Stimulated activated CD4-positive, alpha-beta T cell treated with anti-CD3 and anti-CD28 coated beads, Interleukin-15, amount 100 ng/mL, for 1 hour (primary cell): ENCODE measurements around the gene DDX59.

Experiments
- DNase-seq, 2 donors: peaks; one replicate each; pipeline ENCODE4 v3.0.0-alpha.2; 2020; ENCODE audit warnings: low read depth in 1 of 2, low spot score in 1 of 2

The DDX59 gene

GRCh38 chr1:200669314-200670241 lies at the start of gene DDX59:
Gene DDX59 (minus strand): TSS chr1:200669907. CDS start chr1:200666740, 3,167 bp downstream.
- DNase-seq: peak; percentile 75 to 89

DNA sequence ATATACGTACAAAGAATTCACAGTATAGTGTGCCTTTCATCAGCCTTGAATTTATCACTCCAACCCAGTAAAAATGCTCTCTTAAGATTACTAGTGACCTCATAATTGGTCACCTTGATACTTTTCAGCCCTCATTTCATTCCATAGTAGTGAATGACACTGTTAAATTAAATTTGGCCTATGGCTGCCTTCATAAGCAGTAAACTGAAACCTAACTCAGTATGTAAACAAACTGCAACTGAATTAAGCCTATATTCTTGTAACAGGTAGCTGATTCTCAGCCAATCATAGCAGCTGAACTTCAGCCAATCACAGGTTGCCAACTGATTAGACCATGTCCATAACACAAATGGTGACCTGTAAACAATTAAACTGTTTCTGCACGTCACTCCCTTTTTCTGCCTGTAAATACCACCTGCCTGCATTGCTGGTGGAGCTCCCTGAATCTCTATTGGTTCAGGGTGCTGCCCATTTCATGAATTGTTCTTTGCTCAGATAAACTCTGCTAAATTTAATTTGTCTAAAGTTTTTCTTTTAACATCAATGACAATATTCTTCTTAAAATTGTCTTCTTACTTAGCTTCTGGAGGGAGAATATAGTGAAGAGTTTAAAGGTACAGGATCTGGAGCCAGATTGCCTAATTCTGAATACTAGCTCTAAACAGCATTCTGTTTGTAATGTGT lies 44.9 kb upstream of the DDX59 start:
- no peak for DNase-seq

- no peak for DNase-seq
Observed at GRCh38 chr1:200710166-200710565, 40.5 kb upstream of the DDX59 start.

- no peak for DNase-seq
Observed at GRCh38 chr1:200708769-200709168, 39.1 kb upstream of the DDX59 start.

DNA sequence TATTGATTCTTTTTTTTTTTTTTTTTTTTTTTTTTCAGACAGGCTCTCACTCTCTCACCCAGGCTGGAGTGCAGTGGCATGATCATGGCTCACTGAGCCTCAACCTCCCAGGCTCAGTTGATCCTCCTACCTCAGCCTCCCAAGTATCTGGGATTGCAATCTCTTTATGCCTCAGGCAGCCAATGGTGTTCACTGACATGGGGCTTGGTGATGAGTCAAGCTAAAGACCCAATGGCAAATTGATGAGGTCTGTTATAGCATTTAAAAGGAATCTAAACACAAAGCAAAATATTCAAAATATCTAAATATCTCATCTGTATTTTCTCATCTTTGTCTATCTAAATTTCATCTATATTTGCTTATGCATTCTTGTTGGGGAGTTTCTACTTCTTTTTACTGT lies 38.5 kb upstream of the DDX59 start:
- no peak for DNase-seq

DNA sequence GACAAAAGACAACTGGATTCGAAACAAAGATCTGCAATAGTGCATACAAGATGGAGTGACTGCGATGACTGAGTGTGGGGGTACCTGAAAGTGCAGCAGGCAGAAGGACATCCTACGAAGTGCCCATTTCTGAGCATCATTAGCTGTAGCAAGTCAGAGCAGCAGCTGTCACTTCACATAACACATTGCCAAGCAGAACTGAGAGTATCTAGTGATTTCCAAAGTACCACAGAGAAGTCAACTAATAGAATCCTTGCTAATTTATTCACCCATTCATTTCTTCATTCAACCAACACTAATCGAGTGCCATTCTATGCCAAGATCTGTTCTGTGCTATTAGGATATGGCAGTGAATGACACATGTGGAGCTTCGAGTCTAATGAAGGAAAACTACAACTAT lies 37.4 kb upstream of the DDX59 start:
- no peak for DNase-seq

DNA sequence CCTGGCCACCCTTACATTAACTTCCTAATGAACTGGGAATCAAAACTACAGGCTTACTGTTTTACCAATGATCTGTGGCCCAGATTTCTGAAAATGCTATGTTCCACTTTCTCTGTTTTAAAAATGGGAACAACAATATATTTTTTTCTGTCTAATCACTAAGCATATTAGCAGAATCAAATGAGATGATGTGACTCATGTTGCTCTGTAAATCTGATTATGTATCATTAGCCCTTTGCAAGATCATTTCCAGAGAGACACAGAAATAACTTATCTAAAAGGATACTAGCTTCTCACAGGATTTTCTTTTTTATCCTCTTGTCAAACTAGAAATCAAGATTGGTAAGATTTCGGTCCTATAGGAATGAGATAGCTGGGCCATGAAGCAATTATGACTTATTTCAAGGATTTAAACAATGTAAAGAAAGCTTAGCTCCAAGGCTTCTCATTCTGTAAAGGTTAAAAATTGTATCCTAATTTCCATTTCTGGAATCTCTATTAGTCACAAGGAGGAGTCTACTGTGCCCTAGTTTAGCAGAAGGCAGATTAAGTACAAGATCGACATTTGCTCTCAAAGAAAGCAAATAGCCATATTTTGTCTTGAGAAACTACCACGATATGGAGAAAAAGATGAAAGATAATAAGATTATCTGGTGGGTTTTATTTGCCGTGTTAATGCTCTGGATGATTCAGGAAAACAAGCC lies 36.6 kb upstream of the DDX59 start:
- DNase-seq: no peak

- no peak for DNase-seq
Observed at GRCh38 chr1:200704986-200705500, 35.3 kb upstream of the DDX59 start.

GRCh38 chr1:200699871-200700270 lies 30.2 kb upstream of the DDX59 start:
- no peak for DNase-seq

DNA sequence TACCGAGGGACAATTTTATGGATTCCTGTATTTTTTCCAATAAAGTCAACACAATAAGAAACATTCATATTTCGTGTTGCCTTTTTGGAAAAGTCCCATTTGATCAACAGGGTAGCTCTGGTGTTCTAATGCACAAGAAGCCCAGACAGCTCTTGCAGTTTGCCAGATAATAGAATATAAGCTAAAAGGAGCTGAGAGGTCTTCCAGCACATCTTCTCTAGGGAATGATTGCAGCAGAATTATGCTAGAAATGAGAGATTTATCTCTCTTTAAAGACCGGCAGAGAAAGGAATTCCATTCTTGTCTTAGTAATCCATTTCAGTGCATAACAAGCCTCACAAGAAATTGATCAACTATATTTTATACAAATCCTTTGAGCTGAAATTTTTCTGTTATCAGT lies 25.0 kb upstream of the DDX59 start:
- DNase-seq: no peak

GRCh38 chr1:200693327-200693726 lies 23.6 kb upstream of the DDX59 start:
- DNase-seq: no peak

- DNase-seq: no peak
Observed at GRCh38 chr1:200692316-200692715, 22.6 kb upstream of the DDX59 start.

DNA sequence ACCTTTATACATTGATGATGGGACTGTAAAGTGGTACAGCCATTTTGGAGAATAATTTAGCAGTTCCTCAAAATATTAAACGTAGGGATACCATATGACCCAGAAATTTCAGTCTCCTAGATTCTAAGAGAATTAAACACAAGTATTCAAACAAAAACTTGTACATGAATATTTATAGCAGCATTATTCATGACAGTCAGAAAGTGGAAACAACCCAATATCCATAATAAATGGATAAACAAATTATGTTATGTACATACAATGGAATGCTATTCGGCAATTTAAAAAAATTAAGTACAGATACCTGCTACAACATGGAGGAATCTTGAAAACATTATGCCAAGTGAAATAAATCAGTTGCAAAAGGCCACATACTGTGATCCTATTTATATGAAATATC lies 16.9 kb upstream of the DDX59 start:
- DNase-seq: no peak

- no peak for DNase-seq
Observed at GRCh38 chr1:200684015-200684414, 14.3 kb upstream of the DDX59 start.

DNA sequence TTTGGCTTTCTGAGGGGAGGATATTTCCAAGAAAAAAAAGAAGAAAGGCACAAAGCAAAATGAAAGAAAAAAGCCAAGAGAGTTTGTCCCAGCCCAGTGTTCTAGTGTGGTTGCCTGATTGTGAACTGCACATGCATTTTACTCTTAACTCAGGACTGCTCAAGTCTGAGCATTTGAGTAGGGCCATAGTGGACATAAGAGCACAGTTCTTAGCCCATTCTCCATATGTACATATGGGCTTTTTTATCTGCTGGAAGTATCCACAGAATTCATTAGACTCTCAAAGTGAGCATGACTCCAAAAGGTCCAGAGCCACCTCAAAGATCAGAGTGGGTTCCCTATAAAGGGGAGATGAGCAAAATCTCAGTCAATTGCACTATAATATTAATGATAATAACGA lies 13.6 kb upstream of the DDX59 start:
- no peak for DNase-seq

DNA sequence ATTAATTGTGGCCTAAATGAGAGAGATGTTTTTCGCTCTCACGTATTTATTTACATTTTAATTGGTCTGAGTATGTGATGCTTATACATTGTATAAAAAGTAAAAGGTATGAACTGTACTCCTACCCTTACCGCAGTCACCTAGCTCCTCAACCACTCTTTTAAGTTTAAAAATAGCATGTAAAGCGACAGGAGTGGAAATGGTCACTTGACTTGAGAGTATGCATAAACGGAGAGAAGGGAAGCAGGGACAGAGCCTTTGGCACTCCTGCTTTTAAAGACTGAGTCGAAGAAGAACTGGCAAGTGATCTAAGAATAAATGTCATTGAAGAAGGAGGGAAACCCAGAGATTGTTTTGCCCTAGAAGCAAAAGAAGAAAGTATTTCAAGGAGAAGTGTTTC lies 11.5 kb upstream of the DDX59 start:
- DNase-seq: no peak

GRCh38 chr1:200676829-200677228 lies 7.1 kb upstream of the DDX59 start:
- DNase-seq: no peak

GRCh38 chr1:200675588-200675852 lies 5.8 kb upstream of the DDX59 start:
- no peak for DNase-seq

DNA sequence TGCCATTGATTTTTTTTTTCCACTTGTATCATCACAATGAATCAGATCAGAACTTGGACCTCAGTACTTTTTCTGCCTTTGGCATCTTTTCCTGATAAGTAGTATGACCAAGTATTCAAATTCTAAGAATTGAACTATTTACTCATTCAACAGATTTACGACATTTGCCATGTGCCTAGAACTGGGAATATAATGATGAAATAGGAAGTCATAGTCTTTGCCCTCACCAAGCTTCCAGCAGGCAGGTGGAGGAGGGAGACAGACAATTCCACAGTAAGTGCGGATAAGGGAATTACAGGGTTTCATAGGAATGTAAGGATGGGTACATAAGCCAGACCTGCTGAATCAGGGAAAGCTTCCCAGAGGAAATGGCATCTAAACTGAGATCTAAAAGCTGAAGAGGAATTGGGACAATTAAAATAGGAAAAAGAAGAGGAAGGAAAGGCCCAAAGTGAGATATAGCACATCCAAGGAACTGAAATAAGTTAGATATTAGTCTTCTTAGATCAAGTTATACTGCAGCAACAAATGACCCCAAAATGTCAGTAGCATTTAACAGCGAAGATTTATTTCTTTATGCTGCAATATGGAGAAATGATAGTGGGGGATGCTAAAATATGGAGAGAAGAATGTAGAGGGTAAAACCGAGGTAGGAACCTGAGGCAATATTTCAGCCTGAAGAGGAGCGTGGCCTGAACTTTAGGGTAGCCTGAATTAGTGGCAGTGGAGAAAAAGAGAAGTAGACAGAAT lies 5.3 kb upstream of the DDX59 start:
- no peak for DNase-seq

GRCh38 chr1:200673952-200674823 lies 4.5 kb upstream of the DDX59 start:
- no peak for DNase-seq
